Transverse colon (tissue), 4 donors: ENCODE measurements around the gene PHF1.

Experiments used
- CTCF ChIP-seq, 5 experiments: fragments of 200-600 bp in 3 of 5; fragments of 450-650 bp in 2 of 5; sonication (generic) in 3 of 5; IDR thresholded peaks; 1 replicate in 2 of 5; 2 replicates in 3 of 5; pipeline ENCODE4 v1.5.1; 2016 to 2017; ENCODE audit warnings: antibody characterized with exemption in 5 of 5, inconsistent platforms in 3 of 5, mild to moderate bottlenecking in 2 of 5, moderate library complexity in 1 of 5
- EP300 ChIP-seq: sonication (generic); formaldehyde crosslinking; IDR thresholded peaks from one replicate; pipeline ENCODE4 v1.6.1; 2017; ENCODE audit warnings: antibody characterized with exemption, low read depth
- POLR2A ChIP-seq: fragments of 450-650 bp; IDR thresholded peaks from one replicate; pipeline ENCODE4 v1.6.1; 2016; ENCODE audit warnings: antibody characterized with exemption, mild to moderate bottlenecking, moderate library complexity
- POLR2AphosphoS5 ChIP-seq, 3 donors: sonication (generic); formaldehyde crosslinking; IDR thresholded peaks; one replicate each; pipeline ENCODE4 v1.6.1; 2016; ENCODE audit warnings: antibody characterized with exemption in 3 of 3

- TF ChIP-seq CTCF (IDR thresholded peaks at IDR 0.05) (no peak), EP300 (no peak), POLR2A (no peak), POLR2AphosphoS5 (IDR thresholded peaks at IDR 0.05) (no peak)
Observed at GRCh38 chr6:33420491-33421343, 9.9 kb downstream of the PHF1 start.
